Lower leg skin (tissue), 4 donors: ENCODE measurements around the gene BUB3. TPM values are rescaled to one million over a fixed set of nuclear protein-coding genes. Genes with fewer than 3 reads are reported as not detected.
A peak's percentile ranks its signal among the peaks of the same experiment; 100 is the strongest.

Experiments
- DNase-seq, 2 donors: peaks; one replicate each; pipeline ENCODE4 v3.0.0-alpha.2; 2019; ENCODE audit warnings: low spot score in 2 of 2
- H3K4me3 ChIP-seq: fragments of 200-600 bp; sonication (generic); 2 replicates; pipeline ENCODE4 v1.5.1; 2017; ENCODE audit warnings: mild to moderate bottlenecking, low read depth; ENCODE audit not compliant: poor library complexity, severe bottlenecking
- CTCF ChIP-seq, 3 donors: fragments of 450-650 bp; IDR thresholded peaks; one replicate each; pipeline ENCODE4 v1.5.1; 2016; ENCODE audit warnings: antibody characterized with exemption in 3 of 3, mild to moderate bottlenecking in 3 of 3, moderate library complexity in 2 of 3
- POLR2A ChIP-seq, 2 donors: fragments of 450-650 bp; IDR thresholded peaks; one replicate each; pipeline ENCODE4 v1.6.1; 2016 to 2017; ENCODE audit warnings: antibody characterized with exemption in 2 of 2, mild to moderate bottlenecking in 1 of 2, moderate library complexity in 1 of 2
- WGBS, 2 donors: methylation state at CpG; one replicate each; pipeline ENCODE4 v1.1.5; 2018; 5-methylcytosine and 5-hydroxymethylcytosine counted together
- intact Hi-C: fragments of 100-400 bp; cut with DNase I; formaldehyde crosslinking; loops from one replicate; pipeline ENCODE4 v1.15.0; 2023; ENCODE audit warnings: low total_unique reads
- total RNA-seq, 4 donors: library from RNA; depleted of rRNA; stranded (reverse); fragments of >200 nt; gene quantifications; one replicate each; pipeline ENCODE4 v1.1.0, GENCODE V29; 2016

BUB3 gene
- total RNA-seq, 4 donors from 2014 or later, result 75.7 to 125 (median 102) TPM

- WGBS, 2 donors, result 70 to 75% methylated on average over 4 of the region's 4 CpGs
- peak in 1 of 2 donors; percentile 61 for DNase-seq
- intact Hi-C loops, result loop anchor here (5.0 kb wide), 2 partner anchors 253 to 428 kb away; no protein-coding TSS in a partner anchor
- no peak for TF ChIP-seq CTCF (IDR thresholded peaks at IDR 0.05)
- no peak for TF ChIP-seq POLR2A (IDR thresholded peaks at IDR 0.05)
- no peak overlapping the region for H3K4me3 ChIP-seq
These were observed 24.5 kb upstream of the BUB3 start for GRCh38 chr10:123129618-123130271.

GRCh38 chr10:123132576-123133477 lies 21.4 kb upstream of the BUB3 start:
- intact Hi-C loops, result loop anchor here (5.0 kb wide), 2 partner anchors 249 to 424 kb away; no protein-coding TSS in a partner anchor
- no peak overlapping the region for H3K4me3 ChIP-seq
- peak; percentile 77 to 97 for DNase-seq
- WGBS, 2 donors, result 3% methylated on average over 48 of the region's 48 CpGs
- TF ChIP-seq POLR2A (IDR thresholded peaks at IDR 0.05), result no peak
- peak in 1 of 3 donors; percentile 77 for TF ChIP-seq CTCF (IDR thresholded peaks at IDR 0.05)

- peak in 1 of 2 donors; percentile 53 for DNase-seq
- H3K4me3 ChIP-seq, result no peak overlapping the region
- intact Hi-C loops, result loop anchor here (5.0 kb wide), 2 partner anchors 249 to 424 kb away; no protein-coding TSS in a partner anchor
- TF ChIP-seq POLR2A (IDR thresholded peaks at IDR 0.05) (no peak), CTCF (IDR thresholded peaks at IDR 0.05) (no peak)
- 5 to 9% methylated on average over 39 to 40 of the region's 40 CpGs for WGBS, 2 donors
These were observed 20.5 kb upstream of the BUB3 start for GRCh38 chr10:123133541-123134342.

GRCh38 chr10:123134343-123134914 lies 19.8 kb upstream of the BUB3 start:
- H3K4me3 ChIP-seq, result no peak overlapping the region
- peak in 1 of 2 donors; percentile 83 for DNase-seq
- 2 to 4% methylated on average over 36 to 42 of the region's 42 CpGs for WGBS, 2 donors

More at GRCh38 chr10:123134343-123134914, 19.8 kb upstream of the BUB3 start:
- intact Hi-C loops, result loop anchor here (5.0 kb wide), 2 partner anchors 248 to 423 kb away; no protein-coding TSS in a partner anchor
- TF ChIP-seq POLR2A (IDR thresholded peaks at IDR 0.05) (no peak), CTCF (IDR thresholded peaks at IDR 0.05) (no peak)
